Measurements from ENCODE around the gene SUN3. TPM values are rescaled to one million over a fixed set of nuclear protein-coding genes. Genes with fewer than 3 reads are reported as not detected.

The SUN3 gene
- total and polyA plus RNA-seq, 2 of the 13 experiments (the other 11 are each of a cell fraction or from before 2014, with no cell fraction given), result not detected

- TF ChIP-seq MNT (IDR thresholded peaks at IDR 0.05) (no peak), GATA4 (IDR thresholded peaks at IDR 0.05; ENCODE audit: borderline replicate concordance, low read depth) (peak; percentile 54; the same call in 1 of the 2 replicates), ZNF354B (CRISPR knock-in tag; IDR thresholded peaks at IDR 0.05) (no peak), RFXAP (CRISPR knock-in tag; IDR thresholded peaks at IDR 0.05; ENCODE audit: borderline replicate concordance) (peak; percentile 81; the same call in 1 of the 2 replicates), ZNF772 (CRISPR knock-in tag; IDR thresholded peaks at IDR 0.05) (peak; percentile 88; the same call in 1 of the 2 replicates), MLX (CRISPR knock-in tag; IDR thresholded peaks at IDR 0.05) (peak; percentile 43; the same call in 1 of the 2 replicates), ZSCAN21 (CRISPR knock-in tag; IDR thresholded peaks at IDR 0.05; ENCODE audit: borderline replicate concordance) (peak; percentile 70; the same call in 1 of the 2 replicates), TSC22D2 (CRISPR knock-in tag; IDR thresholded peaks at IDR 0.05; ENCODE audit: borderline replicate concordance) (peak; percentile 86; the same call in 1 of the 2 replicates), CCDC6 (CRISPR knock-in tag; IDR thresholded peaks at IDR 0.05) (peak; percentile 85), ZNF350 (CRISPR knock-in tag; IDR thresholded peaks at IDR 0.05; ENCODE audit: borderline replicate concordance, low read depth) (peak; percentile 93), RARA (CRISPR knock-in tag; IDR thresholded peaks at IDR 0.05) (peak; percentile 85), FOXJ3 (CRISPR knock-in tag; IDR thresholded peaks at IDR 0.05; ENCODE audit: borderline replicate concordance) (0 out of 2 replicates have a peak, but pooled peaks have one; percentile 66), ZNF207 (IDR thresholded peaks at IDR 0.05; ENCODE audit: borderline replicate concordance) (no peak), PRDM10 (CRISPR knock-in tag; IDR thresholded peaks at IDR 0.05; ENCODE audit: low read depth) (peak; percentile 92), SRSF1 (optimal IDR thresholded peaks at IDR 0.05; ENCODE audit: low read depth, low read length) (peak; percentile 86), SMC3 (IDR thresholded peaks at IDR 0.05; ENCODE audit: low read length) (no peak), HMG20B (CRISPR knock-in tag; conservative IDR thresholded peaks at IDR 0.05) (peak; percentile 60; the same call in 1 of the 2 replicates), ZNF563 (CRISPR knock-in tag; IDR thresholded peaks at IDR 0.05) (peak; percentile 82; the same call in 1 of the 2 replicates), ZNF101 (CRISPR knock-in tag; IDR thresholded peaks at IDR 0.05; ENCODE audit: borderline replicate concordance, low read depth) (no peak), TARDBP (CRISPR knock-in tag; IDR thresholded peaks at IDR 0.05) (peak; percentile 93), KDM4B (CRISPR knock-in tag; IDR thresholded peaks at IDR 0.05) (peak; percentile 88), TAF1 (CRISPR knock-in tag; IDR thresholded peaks at IDR 0.05) (peak; percentile 88), SETDB1 (CRISPR knock-in tag; IDR thresholded peaks at IDR 0.05; ENCODE audit: borderline replicate concordance) (no peak)
Measured at GRCh38 chr7:47979145-47979831, 49.6 kb downstream of the SUN3 start, which contains the start of gene HUS1 (continued).

All from HepG2 (cell line).